ENCODE results near the gene SLC25A24.

Gene SLC25A24

DNA sequence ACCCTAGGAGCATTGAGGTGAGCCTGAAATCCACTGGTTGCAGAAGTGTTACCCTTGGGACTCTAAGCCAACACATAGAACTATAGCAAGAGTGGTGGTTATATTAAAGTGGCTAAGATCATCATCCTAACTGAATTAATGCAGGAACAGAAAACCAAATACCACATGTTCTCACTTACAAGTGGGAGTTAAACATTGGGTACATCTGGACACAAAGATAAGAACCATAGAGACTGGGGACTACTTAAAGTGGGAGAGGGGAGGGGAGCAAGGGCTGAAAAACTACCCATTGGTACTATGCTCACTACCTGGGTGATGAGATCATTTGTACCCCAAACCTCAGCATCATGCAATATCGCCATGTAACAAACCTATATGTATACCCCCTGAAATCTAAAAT is 100.0 kb downstream of the SLC25A24 start:
- ChIA-PET POLR2A (no interaction called here), CTCF (interaction anchor here (0.6 kb wide), 1 partner anchor 23 kb away, joined by 3 read pairs; no protein-coding TSS in a partner anchor)
- TF ChIP-seq SUZ12 (IDR thresholded peaks at IDR 0.05) (no peak), L3MBTL2 (conservative IDR thresholded peaks at IDR 0.05) (no peak), NFRKB (IDR thresholded peaks at IDR 0.05) (no peak), FOXA1 (IDR thresholded peaks at IDR 0.05) (no peak), FOXM1 (IDR thresholded peaks at IDR 0.05; ENCODE audit: borderline replicate concordance) (no peak), ELF4 (IDR thresholded peaks at IDR 0.05) (no peak), CTBP1 (IDR thresholded peaks at IDR 0.05; ENCODE audit: borderline replicate concordance) (no peak), ZNF384 (IDR thresholded peaks at IDR 0.05) (no peak), LEF1 (IDR thresholded peaks at IDR 0.05; ENCODE audit: borderline replicate concordance) (no peak), FOXK2 (IDR thresholded peaks at IDR 0.05) (no peak), TARDBP (IDR thresholded peaks at IDR 0.05) (no peak), BHLHE40 (IDR thresholded peaks at IDR 0.05; ENCODE audit: borderline replicate concordance) (no peak), HDGF (IDR thresholded peaks at IDR 0.05; ENCODE audit: borderline replicate concordance) (no peak), SP1 (IDR thresholded peaks at IDR 0.05) (no peak), ARNT (IDR thresholded peaks at IDR 0.05) (no peak)
- TF ChIP-seq, protein P1, sequence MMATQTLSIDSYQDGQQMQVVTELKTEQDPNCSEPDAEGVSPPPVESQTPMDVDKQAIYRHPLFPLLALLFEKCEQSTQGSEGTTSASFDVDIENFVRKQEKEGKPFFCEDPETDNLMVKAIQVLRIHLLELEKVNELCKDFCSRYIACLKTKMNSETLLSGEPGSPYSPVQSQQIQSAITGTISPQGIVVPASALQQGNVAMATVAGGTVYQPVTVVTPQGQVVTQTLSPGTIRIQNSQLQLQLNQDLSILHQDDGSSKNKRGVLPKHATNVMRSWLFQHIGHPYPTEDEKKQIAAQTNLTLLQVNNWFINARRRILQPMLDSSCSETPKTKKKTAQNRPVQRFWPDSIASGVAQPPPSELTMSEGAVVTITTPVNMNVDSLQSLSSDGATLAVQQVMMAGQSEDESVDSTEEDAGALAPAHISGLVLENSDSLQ (IDR thresholded peaks at IDR 0.05): no peak
- DNase-seq (ENCODE audit: extremely low spot score): no peak

DNA sequence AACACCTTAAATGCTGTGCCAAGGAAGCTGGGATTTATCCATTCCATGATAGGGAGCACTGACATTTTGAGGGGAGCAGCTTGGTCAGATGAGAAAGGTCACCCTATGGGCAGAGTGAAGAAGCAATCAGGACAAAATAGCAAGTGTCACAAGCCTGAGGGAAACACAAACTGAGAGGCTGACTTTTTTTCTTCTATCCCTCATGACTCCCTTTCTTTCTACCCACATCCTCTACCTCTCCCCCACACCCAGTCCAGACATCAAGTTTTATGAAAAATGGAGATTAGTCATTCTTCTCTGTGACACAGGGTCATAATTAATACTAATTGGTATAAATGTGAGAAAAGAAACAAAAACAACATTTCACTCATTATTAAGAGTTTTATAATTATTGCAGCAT is 103.1 kb downstream of the SLC25A24 start:
- no peak for TF ChIP-seq SUZ12 (IDR thresholded peaks at IDR 0.05)
- TF ChIP-seq NFRKB (IDR thresholded peaks at IDR 0.05): no peak
- TF ChIP-seq BHLHE40 (IDR thresholded peaks at IDR 0.05; ENCODE audit: borderline replicate concordance): no peak
- no peak for TF ChIP-seq HDGF (IDR thresholded peaks at IDR 0.05; ENCODE audit: borderline replicate concordance)
- TF ChIP-seq LEF1 (IDR thresholded peaks at IDR 0.05; ENCODE audit: borderline replicate concordance): no peak
- TF ChIP-seq SP1 (IDR thresholded peaks at IDR 0.05): no peak
- no peak for TF ChIP-seq FOXM1 (IDR thresholded peaks at IDR 0.05; ENCODE audit: borderline replicate concordance)
- no peak for TF ChIP-seq CTBP1 (IDR thresholded peaks at IDR 0.05; ENCODE audit: borderline replicate concordance)
- TF ChIP-seq ARNT (IDR thresholded peaks at IDR 0.05): no peak
- TF ChIP-seq FOXA1 (IDR thresholded peaks at IDR 0.05): no peak
- no peak for TF ChIP-seq ELF4 (IDR thresholded peaks at IDR 0.05)
- no peak for TF ChIP-seq FOXK2 (IDR thresholded peaks at IDR 0.05)
- no peak for TF ChIP-seq L3MBTL2 (conservative IDR thresholded peaks at IDR 0.05)
- TF ChIP-seq ZNF384 (IDR thresholded peaks at IDR 0.05): no peak
- TF ChIP-seq, protein P1 (IDR thresholded peaks at IDR 0.05): no peak
- POLR2A ChIA-PET: no interaction called here
- DNase-seq (ENCODE audit: extremely low spot score): no peak
- CTCF ChIA-PET: no interaction called here

DNA sequence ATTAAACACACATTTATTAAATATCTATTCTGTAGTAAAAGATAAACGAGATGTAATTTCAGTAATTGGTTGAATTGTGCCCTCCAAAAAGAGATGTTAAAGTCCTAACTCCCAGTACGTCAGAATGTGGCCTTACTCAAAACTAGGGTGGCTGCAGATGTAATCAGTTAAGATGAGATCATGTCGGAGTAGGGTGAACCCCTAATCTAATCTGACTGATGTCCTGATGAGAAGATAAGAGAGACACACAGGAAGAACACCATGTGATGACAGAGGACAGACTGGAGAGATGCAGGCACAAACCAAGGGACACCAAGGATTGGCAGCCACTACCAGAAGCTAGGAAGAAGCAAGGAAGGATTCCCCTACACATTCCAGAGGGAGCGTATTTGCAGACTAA is 104.1 kb downstream of the SLC25A24 start:
- CTCF ChIA-PET: no interaction called here
- no peak for DNase-seq (ENCODE audit: extremely low spot score)

DNA sequence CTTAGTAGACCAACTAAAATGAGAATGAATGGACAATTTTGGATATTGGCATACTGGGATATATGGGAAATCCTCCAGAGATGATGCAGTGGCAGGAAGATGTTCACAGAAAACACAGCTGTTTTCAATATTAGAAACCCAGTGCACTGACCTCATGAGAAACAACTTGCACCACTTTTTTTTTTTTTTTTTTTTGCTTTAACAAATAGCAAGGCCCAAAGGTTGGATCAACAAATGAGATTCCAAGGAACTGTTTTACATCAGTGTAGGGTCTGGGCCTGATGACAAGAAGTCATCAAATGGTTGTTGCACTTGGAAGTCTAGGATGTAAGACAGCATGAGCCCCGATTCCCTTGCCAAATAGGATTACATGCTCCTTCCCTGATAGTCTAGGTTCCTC is 110.7 kb downstream of the SLC25A24 start:
- TF ChIP-seq FOXM1 (IDR thresholded peaks at IDR 0.05; ENCODE audit: borderline replicate concordance) (no peak), FOXK2 (IDR thresholded peaks at IDR 0.05) (no peak), LEF1 (IDR thresholded peaks at IDR 0.05; ENCODE audit: borderline replicate concordance) (no peak), ZNF384 (IDR thresholded peaks at IDR 0.05) (no peak), SUZ12 (IDR thresholded peaks at IDR 0.05) (no peak), FOXA1 (IDR thresholded peaks at IDR 0.05) (no peak), CTBP1 (IDR thresholded peaks at IDR 0.05; ENCODE audit: borderline replicate concordance) (no peak), SP1 (IDR thresholded peaks at IDR 0.05) (no peak), ARNT (IDR thresholded peaks at IDR 0.05) (no peak), NFRKB (IDR thresholded peaks at IDR 0.05) (no peak), TARDBP (IDR thresholded peaks at IDR 0.05) (no peak), L3MBTL2 (conservative IDR thresholded peaks at IDR 0.05) (no peak), BHLHE40 (IDR thresholded peaks at IDR 0.05; ENCODE audit: borderline replicate concordance) (no peak), HDGF (IDR thresholded peaks at IDR 0.05; ENCODE audit: borderline replicate concordance) (no peak), ELF4 (IDR thresholded peaks at IDR 0.05) (no peak)
- TF ChIP-seq, protein P1 (IDR thresholded peaks at IDR 0.05): no peak
- ChIA-PET POLR2A (no interaction called here), CTCF (no interaction called here)
- no peak for DNase-seq (ENCODE audit: extremely low spot score)

More for the DNA sequence above, 104.1 kb downstream of the SLC25A24 start:
- POLR2A ChIA-PET: no interaction called here
- TF ChIP-seq CTBP1 (IDR thresholded peaks at IDR 0.05; ENCODE audit: borderline replicate concordance) (no peak), HDGF (IDR thresholded peaks at IDR 0.05; ENCODE audit: borderline replicate concordance) (no peak), TARDBP (IDR thresholded peaks at IDR 0.05) (no peak), FOXK2 (IDR thresholded peaks at IDR 0.05) (no peak), FOXM1 (IDR thresholded peaks at IDR 0.05; ENCODE audit: borderline replicate concordance) (no peak), ARNT (IDR thresholded peaks at IDR 0.05) (no peak), BHLHE40 (IDR thresholded peaks at IDR 0.05; ENCODE audit: borderline replicate concordance) (no peak), LEF1 (IDR thresholded peaks at IDR 0.05; ENCODE audit: borderline replicate concordance) (no peak), NFRKB (IDR thresholded peaks at IDR 0.05) (no peak), FOXA1 (IDR thresholded peaks at IDR 0.05) (no peak)
- TF ChIP-seq, protein P1 (IDR thresholded peaks at IDR 0.05): no peak

DNA sequence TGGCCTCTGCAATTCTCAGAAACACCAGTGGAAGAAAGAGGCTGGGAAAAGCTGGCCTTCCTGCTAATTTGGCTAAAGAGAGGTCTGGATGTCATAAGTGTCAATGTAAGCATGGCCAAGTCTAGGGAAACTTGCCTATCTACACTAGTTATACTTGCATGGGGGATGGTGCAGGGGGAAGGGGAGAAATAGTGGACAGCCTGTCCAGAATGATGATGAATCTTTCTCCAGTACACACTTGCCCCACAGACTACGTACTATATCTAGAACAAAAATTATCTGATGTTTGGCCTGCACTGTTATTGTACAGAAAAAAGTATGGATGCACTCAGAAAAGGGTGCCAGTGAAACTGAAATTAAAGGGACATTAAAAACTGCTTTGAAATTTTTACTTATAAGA is 114.5 kb downstream of the SLC25A24 start:
- TF ChIP-seq BHLHE40 (IDR thresholded peaks at IDR 0.05; ENCODE audit: borderline replicate concordance) (no peak), L3MBTL2 (conservative IDR thresholded peaks at IDR 0.05) (no peak), ZNF384 (IDR thresholded peaks at IDR 0.05) (no peak), SP1 (IDR thresholded peaks at IDR 0.05) (no peak), NFRKB (IDR thresholded peaks at IDR 0.05) (no peak)
- DNase-seq (ENCODE audit: extremely low spot score): no peak
- ChIA-PET POLR2A (no interaction called here), CTCF (no interaction called here)
